ENCODE data around the gene MRPL55.

MRPL55 gene

DNA sequence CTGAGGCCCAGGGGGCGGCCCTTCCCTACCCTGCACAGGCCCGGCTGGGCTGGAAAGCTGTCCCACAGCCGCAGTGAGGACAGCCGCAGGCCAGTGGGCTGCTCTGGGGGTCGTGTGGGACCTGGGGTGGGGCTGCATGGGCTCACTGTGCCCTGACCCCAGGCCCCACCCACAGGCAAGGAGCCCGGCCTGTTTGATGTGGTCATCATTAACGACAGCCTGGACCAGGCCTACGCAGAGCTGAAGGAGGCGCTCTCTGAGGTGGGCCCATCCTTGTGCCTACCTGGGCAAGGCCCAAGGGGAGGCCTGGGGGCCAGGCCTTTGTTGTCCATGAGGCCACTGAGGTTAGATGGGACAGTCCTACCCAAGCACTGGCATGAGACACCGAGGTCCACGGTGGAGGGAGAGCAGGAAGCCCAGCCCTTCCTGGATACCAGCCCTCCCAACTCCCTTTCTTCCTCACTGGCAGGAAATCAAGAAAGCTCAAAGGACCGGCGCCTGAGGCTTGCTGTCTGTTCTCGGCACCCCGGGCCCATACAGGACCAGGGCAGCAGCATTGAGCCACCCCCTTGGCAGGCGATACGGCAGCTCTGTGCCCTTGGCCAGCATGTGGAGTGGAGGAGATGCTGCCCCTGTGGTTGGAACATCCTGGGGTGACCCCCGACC lies 39.2 kb upstream of the MRPL55 start:
- H4K20me1 ChIP-seq (ENCODE audit: insufficient read depth, low read length, poor library complexity, severe bottlenecking), result peaks cover 38% of the 10 kb centered on the region
- peaks cover 15% of the 10 kb centered on the region for H3K4me1 ChIP-seq (ENCODE audit: insufficient read depth, low read length, poor library complexity, severe bottlenecking)
- H3F3A ChIP-seq (ENCODE audit: low read depth), result no peaks in the 10 kb centered on the region
- H3K9ac ChIP-seq (ENCODE audit: low read depth, low read length, poor library complexity, severe bottlenecking), result no peak overlapping the region
- peaks cover 41% of the 10 kb centered on the region for H3K79me2 ChIP-seq (ENCODE audit: insufficient read depth, low read length)
- H3K36me3 ChIP-seq (ENCODE audit: insufficient read depth, low read length), result peaks cover 15% of the 10 kb centered on the region; the same call in 1 of the 2 replicates
- H3K9me3 ChIP-seq (ENCODE audit: insufficient read depth, low read depth, low read length), result no peaks in the 10 kb centered on the region
- H3K9me2 ChIP-seq (replicated peaks; ENCODE audit: low read depth, low read length), result no peaks in the 10 kb centered on the region
- H2AFZ ChIP-seq (ENCODE audit: low read length), result no peak overlapping the region
- no peak overlapping the region for H3K4me3 ChIP-seq (ENCODE audit: low read length, poor library complexity, severe bottlenecking)
- no peak overlapping the region for H3K4me2 ChIP-seq (ENCODE audit: low read depth, low read length, poor library complexity, severe bottlenecking)
- H3K27me3 ChIP-seq (ENCODE audit: insufficient read depth, low read length, poor library complexity, severe bottlenecking), result no peaks in the 10 kb centered on the region
- TF ChIP-seq, protein P1, sequence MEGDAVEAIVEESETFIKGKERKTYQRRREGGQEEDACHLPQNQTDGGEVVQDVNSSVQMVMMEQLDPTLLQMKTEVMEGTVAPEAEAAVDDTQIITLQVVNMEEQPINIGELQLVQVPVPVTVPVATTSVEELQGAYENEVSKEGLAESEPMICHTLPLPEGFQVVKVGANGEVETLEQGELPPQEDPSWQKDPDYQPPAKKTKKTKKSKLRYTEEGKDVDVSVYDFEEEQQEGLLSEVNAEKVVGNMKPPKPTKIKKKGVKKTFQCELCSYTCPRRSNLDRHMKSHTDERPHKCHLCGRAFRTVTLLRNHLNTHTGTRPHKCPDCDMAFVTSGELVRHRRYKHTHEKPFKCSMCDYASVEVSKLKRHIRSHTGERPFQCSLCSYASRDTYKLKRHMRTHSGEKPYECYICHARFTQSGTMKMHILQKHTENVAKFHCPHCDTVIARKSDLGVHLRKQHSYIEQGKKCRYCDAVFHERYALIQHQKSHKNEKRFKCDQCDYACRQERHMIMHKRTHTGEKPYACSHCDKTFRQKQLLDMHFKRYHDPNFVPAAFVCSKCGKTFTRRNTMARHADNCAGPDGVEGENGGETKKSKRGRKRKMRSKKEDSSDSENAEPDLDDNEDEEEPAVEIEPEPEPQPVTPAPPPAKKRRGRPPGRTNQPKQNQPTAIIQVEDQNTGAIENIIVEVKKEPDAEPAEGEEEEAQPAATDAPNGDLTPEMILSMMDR (conservative IDR thresholded peaks at IDR 0.05; ENCODE audit: low read length), result no peak
- TF ChIP-seq EZH2phosphoT487 (IDR thresholded peaks at IDR 0.05; ENCODE audit: borderline replicate concordance), result no peak

DNA sequence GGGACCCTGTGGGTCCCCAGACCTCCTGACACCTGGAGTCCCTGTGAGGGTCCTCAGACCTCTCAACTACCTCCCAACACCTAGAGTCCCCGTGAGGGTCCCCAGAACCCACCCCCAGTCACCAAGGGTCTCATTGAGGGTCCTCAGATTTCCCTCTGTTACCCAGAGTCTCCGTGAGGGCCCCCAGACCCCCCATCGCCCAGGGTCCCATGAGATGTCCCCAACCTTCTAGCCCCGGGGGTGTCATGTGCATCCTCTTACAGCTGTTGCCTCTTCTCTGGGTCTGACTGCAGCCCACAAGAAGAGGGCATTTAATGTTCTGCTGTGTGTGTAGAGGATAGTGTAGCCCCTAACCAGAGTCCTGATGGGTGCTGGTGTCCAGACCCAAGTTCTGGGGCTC lies 38.7 kb upstream of the MRPL55 start:
- TF ChIP-seq, protein P1 (conservative IDR thresholded peaks at IDR 0.05; ENCODE audit: low read length), result no peak
- TF ChIP-seq EZH2phosphoT487 (IDR thresholded peaks at IDR 0.05; ENCODE audit: borderline replicate concordance), result no peak
- peaks cover 46% of the 10 kb centered on the region for H3K79me2 ChIP-seq (ENCODE audit: insufficient read depth, low read length)
- H3K9ac ChIP-seq (ENCODE audit: low read depth, low read length, poor library complexity, severe bottlenecking), result no peak overlapping the region
- no peak overlapping the region for H3K4me2 ChIP-seq (ENCODE audit: low read depth, low read length, poor library complexity, severe bottlenecking)
- peaks cover 20% of the 10 kb centered on the region for H3K4me1 ChIP-seq (ENCODE audit: insufficient read depth, low read length, poor library complexity, severe bottlenecking)
- H3K27me3 ChIP-seq (ENCODE audit: insufficient read depth, low read length, poor library complexity, severe bottlenecking), result no peaks in the 10 kb centered on the region
- peaks cover 15% of the 10 kb centered on the region; the same call in 1 of the 2 replicates for H3K36me3 ChIP-seq (ENCODE audit: insufficient read depth, low read length)
- no peaks in the 10 kb centered on the region for H3K9me2 ChIP-seq (replicated peaks; ENCODE audit: low read depth, low read length)
- H4K20me1 ChIP-seq (ENCODE audit: insufficient read depth, low read length, poor library complexity, severe bottlenecking), result peaks cover 44% of the 10 kb centered on the region
- no peaks in the 10 kb centered on the region for H3F3A ChIP-seq (ENCODE audit: low read depth)
- no peak overlapping the region for H3K4me3 ChIP-seq (ENCODE audit: low read length, poor library complexity, severe bottlenecking)
- H2AFZ ChIP-seq (ENCODE audit: low read length), result no peak overlapping the region
- H3K9me3 ChIP-seq (ENCODE audit: insufficient read depth, low read depth, low read length), result no peaks in the 10 kb centered on the region

DNA sequence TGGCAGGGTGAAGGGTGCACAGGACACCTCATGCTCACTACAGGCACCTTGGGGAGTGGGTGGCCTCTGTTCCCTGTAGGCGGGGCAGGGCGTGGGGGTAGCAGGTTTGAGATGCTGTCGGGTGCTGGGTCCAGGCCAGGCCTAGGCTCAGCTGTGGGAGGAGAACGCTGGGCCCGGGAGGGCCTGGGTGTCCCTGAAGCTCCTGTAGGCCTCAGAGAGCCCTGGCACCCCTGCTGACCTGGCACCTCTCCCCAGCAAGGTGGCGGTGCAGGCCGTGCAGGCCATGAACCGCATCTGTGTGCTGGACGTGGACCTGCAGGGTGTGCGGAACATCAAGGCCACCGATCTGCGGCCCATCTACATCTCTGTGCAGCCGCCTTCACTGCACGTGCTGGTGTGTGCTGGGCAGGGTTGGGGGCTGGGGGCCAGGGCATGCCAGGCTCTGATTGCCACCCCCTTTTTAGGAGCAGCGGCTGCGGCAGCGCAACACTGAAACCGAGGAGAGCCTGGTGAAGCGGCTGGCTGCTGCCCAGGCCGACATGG lies 38.1 kb upstream of the MRPL55 start:
- peaks cover 52% of the 10 kb centered on the region for H3K79me2 ChIP-seq (ENCODE audit: insufficient read depth, low read length)
- peaks cover 15% of the 10 kb centered on the region; the same call in 1 of the 2 replicates for H3K36me3 ChIP-seq (ENCODE audit: insufficient read depth, low read length)
- peaks cover 26% of the 10 kb centered on the region for H3K4me1 ChIP-seq (ENCODE audit: insufficient read depth, low read length, poor library complexity, severe bottlenecking)
- no peaks in the 10 kb centered on the region for H3F3A ChIP-seq (ENCODE audit: low read depth)
- no peak overlapping the region for H3K4me2 ChIP-seq (ENCODE audit: low read depth, low read length, poor library complexity, severe bottlenecking)
- TF ChIP-seq EZH2phosphoT487 (IDR thresholded peaks at IDR 0.05; ENCODE audit: borderline replicate concordance), result no peak
- TF ChIP-seq, protein P1 (conservative IDR thresholded peaks at IDR 0.05; ENCODE audit: low read length), result no peak
- no peaks in the 10 kb centered on the region for H3K27me3 ChIP-seq (ENCODE audit: insufficient read depth, low read length, poor library complexity, severe bottlenecking)
- H3K9me3 ChIP-seq (ENCODE audit: insufficient read depth, low read depth, low read length), result no peaks in the 10 kb centered on the region
- H4K20me1 ChIP-seq (ENCODE audit: insufficient read depth, low read length, poor library complexity, severe bottlenecking), result peaks cover 49% of the 10 kb centered on the region
- no peak overlapping the region for H3K4me3 ChIP-seq (ENCODE audit: low read length, poor library complexity, severe bottlenecking)
- no peak overlapping the region for H3K9ac ChIP-seq (ENCODE audit: low read depth, low read length, poor library complexity, severe bottlenecking)
- H2AFZ ChIP-seq (ENCODE audit: low read length), result no peak overlapping the region
- H3K9me2 ChIP-seq (replicated peaks; ENCODE audit: low read depth, low read length), result no peaks in the 10 kb centered on the region
